ACC112 (cell line): ENCODE data around the gene GRB10.

ENCODE experiments used
- H2AFZ ChIP-seq: fragments of 200-600 bp; sonication (generic); one replicate; pipeline ENCODE4 v1.6.0; 2017; ENCODE audit warnings: antibody characterized with exemption, low read length; ENCODE audit not compliant: unreplicated experiment
- H3K27ac ChIP-seq: fragments of 200-600 bp; sonication (generic); 2 replicates; pipeline ENCODE4 v1.5.1; 2014; ENCODE audit warnings: low read depth, mild to moderate bottlenecking, antibody characterized with exemption, low read length, moderate library complexity
- H3K27me3 ChIP-seq: fragments of 200-600 bp; sonication (generic); 2 replicates; pipeline ENCODE4 v1.6.1; 2014; ENCODE audit warnings: mild to moderate bottlenecking, antibody characterized with exemption, low read length, moderate library complexity, mixed read lengths; ENCODE audit not compliant: insufficient read depth
- H3K36me3 ChIP-seq: fragments of 200-600 bp; sonication (generic); 2 replicates; pipeline ENCODE4 v1.6.1; 2016; ENCODE audit warnings: mild to moderate bottlenecking, antibody characterized with exemption, low read length, moderate library complexity, mixed read lengths; ENCODE audit not compliant: insufficient read depth
- H3K4me1 ChIP-seq: fragments of 200-600 bp; sonication (generic); one replicate; pipeline ENCODE4 v1.6.1; 2016; ENCODE audit warnings: low read length, mixed read lengths; ENCODE audit not compliant: insufficient read depth, unreplicated experiment, control insufficient read depth
- H3K4me3 ChIP-seq: fragments of 200-600 bp; sonication (generic); 2 replicates; pipeline ENCODE4 v1.5.1; 2014; ENCODE audit warnings: mild to moderate bottlenecking, low read depth, low read length
- H3K79me2 ChIP-seq: fragments of 200-600 bp; sonication (generic); one replicate; pipeline ENCODE4 v1.6.0; 2016; ENCODE audit warnings: low read length; ENCODE audit not compliant: control insufficient read depth, unreplicated experiment, insufficient read depth

The GRB10 gene

DNA sequence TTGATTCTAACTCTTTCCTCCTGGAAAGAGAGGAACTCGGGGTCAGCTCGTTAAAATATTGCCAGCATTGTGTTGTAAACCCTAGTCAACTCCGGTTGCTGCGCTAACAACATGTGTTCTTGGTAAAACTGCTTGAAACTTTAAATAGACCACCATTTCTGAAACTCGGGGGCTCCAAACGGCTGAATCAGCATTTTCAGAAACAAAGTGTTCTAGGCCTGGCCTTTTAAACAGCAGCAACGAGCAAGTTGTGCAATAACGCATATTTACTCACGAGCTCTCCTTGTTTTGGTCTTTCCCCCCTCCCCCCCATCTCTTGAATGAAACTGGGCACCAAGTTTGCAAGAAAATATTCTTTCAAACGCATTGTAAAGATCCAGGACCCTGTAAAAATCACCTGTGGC, 9.2 kb upstream of the GRB10 start:
- H3K4me1 ChIP-seq = peaks cover 12% of the 10 kb centered on the region
- peaks cover 8% of the 10 kb centered on the region; the same call in 1 of the 2 replicates for H3K36me3 ChIP-seq
- H3K79me2 ChIP-seq = peaks cover 56% of the 10 kb centered on the region
- H3K27ac ChIP-seq = peak overlapping the region; percentile 47
- peak overlapping the region; percentile 89 for H3K4me3 ChIP-seq
- H3K27me3 ChIP-seq = no peaks in the 10 kb centered on the region
- peak overlapping the region; percentile 55 for H2AFZ ChIP-seq

DNA sequence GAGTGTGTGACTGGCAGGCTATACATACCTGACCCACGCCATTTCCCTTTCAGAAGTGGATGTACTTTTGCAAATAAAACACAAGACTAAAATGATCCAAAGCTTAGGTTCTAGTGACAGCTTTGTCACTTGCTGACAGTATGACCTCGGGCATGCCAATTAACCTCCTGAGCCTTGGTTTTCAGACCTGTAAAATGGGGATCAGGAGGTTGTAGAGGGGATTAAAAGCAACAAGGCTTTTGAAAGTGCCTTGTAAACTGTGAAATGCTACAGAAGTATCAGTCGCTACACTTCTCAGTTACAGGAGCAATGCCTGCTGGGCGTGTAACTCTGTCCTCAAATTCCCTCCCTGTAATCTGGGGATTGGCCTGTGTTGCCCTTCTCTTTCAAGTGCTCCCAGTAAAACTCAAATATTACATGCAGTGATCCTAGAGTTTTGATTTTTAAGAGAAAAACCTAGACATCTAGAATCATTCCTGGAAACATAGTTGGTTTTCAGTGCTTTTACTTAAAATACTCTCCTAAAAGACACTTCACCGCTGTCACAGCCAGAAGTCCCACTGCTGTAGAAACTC, 8.8 kb upstream of the GRB10 start:
- Histone ChIP-seq H3K4me3 (peak overlapping the region; percentile 89), H3K79me2 (peaks cover 61% of the 10 kb centered on the region)

DNA sequence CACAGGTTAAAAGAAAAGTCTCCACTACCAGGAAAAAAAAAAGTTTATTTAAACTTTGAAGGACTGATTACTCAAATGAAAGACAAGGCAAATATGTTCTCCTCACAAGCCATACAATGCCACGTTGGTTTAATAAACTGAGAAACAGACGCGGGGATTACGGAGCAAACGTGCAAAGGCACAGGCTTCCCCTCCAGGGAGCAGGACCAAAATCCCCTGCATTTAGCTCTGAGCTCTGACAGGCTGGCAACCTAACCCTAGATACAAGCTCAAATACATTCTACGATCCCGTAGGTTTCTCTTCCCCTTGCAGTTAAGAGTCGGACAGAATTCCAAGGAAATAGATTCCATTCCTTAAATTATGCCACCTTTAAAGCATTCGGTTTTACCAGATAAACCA, 7.7 kb upstream of the GRB10 start:
- Histone ChIP-seq H3K79me2 (peaks cover 70% of the 10 kb centered on the region), H3K4me1 (peaks cover 12% of the 10 kb centered on the region), H2AFZ (no peak overlapping the region), H3K27ac (no peak overlapping the region), H3K27me3 (no peaks in the 10 kb centered on the region), H3K4me3 (peak overlapping the region; percentile 89), H3K36me3 (peaks cover 8% of the 10 kb centered on the region; the same call in 1 of the 2 replicates)

More for the DNA sequence above, 8.8 kb upstream of the GRB10 start:
- Histone ChIP-seq H3K36me3 (peaks cover 8% of the 10 kb centered on the region; the same call in 1 of the 2 replicates), H3K27me3 (no peaks in the 10 kb centered on the region), H3K27ac (peak overlapping the region; percentile 47; the same call in 1 of the 2 replicates), H2AFZ (no peak overlapping the region), H3K4me1 (peaks cover 12% of the 10 kb centered on the region)

DNA sequence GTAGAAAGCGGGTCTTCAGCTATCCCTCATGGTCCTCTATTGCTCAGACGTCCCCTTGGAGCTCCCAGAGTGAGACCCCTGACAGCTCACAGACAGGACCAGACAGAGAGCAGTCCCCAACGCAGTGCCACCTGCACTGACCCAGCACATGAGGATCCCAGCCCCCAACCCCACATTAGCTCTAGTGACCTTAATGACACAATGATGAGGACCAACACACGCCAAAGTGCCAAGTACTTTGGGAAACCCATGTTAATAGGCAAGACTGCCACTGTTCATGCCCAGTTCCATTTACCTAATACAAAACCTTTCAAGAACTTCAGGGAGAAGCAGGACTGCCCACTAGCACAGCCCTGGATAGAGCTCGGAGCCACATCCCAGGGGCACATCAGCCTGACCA, 5.7 kb upstream of the GRB10 start:
- Histone ChIP-seq H3K27ac (no peak overlapping the region), H3K79me2 (peaks cover 90% of the 10 kb centered on the region), H3K4me3 (no peak overlapping the region), H3K4me1 (peaks cover 12% of the 10 kb centered on the region), H3K27me3 (no peaks in the 10 kb centered on the region), H2AFZ (no peak overlapping the region), H3K36me3 (peaks cover 8% of the 10 kb centered on the region; the same call in 1 of the 2 replicates)

DNA sequence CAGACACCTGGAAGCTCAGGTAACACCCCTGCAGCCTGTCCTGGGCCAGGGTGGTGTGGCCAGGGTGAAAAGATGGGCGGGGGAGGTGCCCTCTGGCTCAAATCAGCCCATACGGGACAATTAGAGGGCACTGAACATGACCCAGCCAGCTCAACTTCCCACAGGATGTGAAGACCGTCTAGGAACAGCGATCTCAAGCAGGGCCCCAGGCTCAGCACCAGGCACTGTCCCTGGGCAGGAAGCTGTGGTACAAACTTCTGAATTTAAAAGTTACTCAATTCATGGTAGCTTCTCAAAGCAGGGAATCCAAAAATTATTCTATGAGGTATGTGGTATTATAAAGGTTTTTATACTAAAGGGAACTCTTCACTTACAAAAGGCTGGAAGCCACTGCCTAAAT, 5.1 kb upstream of the GRB10 start:
- H3K4me3 ChIP-seq = no peak overlapping the region
- no peaks in the 10 kb centered on the region for H3K27me3 ChIP-seq
- H2AFZ ChIP-seq = no peak overlapping the region
- peaks cover 8% of the 10 kb centered on the region; the same call in 1 of the 2 replicates for H3K36me3 ChIP-seq
- H3K4me1 ChIP-seq = peaks cover 12% of the 10 kb centered on the region
- peaks cover 95% of the 10 kb centered on the region for H3K79me2 ChIP-seq
- H3K27ac ChIP-seq = no peak overlapping the region

DNA sequence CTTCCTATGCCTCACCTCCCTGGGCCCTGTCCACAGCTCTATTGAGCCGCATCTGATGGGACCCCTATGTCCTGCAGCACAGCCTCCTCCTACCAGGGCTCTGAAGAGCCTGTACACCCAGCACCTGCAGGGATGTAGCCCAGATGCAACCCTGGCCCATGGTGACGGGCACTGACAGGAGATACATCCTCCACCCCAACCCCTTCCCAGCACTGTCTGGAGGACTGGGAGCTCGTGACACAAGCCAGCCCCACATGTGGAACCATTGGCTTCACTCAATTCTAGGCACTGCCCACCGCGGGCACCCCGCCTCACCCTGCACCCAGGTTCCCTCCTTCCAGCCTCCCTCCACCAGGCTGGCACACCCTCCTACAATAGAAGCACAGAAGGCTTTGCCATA, 2.6 kb upstream of the GRB10 start:
- H3K36me3 ChIP-seq = peaks cover 8% of the 10 kb centered on the region; the same call in 1 of the 2 replicates
- no peak overlapping the region for H2AFZ ChIP-seq
- no peak overlapping the region for H3K4me3 ChIP-seq
- H3K27me3 ChIP-seq = no peaks in the 10 kb centered on the region
- peaks cover 98% of the 10 kb centered on the region for H3K79me2 ChIP-seq
- H3K27ac ChIP-seq = no peak overlapping the region
- no peaks in the 10 kb centered on the region for H3K4me1 ChIP-seq

DNA sequence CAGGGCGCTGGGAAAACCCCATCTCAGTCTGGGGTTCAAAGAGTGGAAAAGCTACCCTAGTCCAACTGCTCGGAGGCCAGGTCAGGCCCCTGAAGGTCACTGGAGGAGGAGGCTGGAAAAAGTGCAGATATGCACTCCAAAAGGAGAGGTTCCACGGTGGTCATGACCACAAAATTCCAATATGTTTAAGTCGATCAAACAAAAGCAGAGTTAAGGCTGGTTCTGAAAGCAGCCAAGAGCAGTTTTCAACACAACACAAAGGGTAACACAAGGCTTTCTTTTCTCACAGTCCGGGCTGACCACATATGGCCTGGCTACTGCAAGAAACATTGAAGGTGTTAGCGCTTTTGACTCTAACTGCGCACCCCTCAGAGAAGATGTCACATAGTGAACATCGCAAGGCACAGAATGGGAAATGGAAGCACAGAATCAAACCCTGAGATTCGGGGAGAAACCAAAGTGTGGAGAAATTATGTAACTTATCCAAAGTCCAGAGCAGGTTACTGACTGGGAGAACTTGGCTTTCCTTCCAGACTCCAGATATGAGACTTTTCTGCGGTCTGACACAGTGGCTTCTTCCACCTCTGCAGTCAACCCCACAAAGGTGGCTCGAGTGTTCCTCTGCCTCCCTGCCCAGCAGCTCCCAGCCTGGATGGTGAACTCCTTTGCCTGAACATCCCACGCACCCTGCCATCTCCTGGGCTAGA, 1.3 kb upstream of the GRB10 start:
- Histone ChIP-seq H3K79me2 (peaks cover 96% of the 10 kb centered on the region), H2AFZ (no peak overlapping the region), H3K4me1 (no peaks in the 10 kb centered on the region), H3K27me3 (no peaks in the 10 kb centered on the region), H3K36me3 (peaks cover 6% of the 10 kb centered on the region; the same call in 1 of the 2 replicates), H3K4me3 (no peak overlapping the region), H3K27ac (no peak overlapping the region)

DNA sequence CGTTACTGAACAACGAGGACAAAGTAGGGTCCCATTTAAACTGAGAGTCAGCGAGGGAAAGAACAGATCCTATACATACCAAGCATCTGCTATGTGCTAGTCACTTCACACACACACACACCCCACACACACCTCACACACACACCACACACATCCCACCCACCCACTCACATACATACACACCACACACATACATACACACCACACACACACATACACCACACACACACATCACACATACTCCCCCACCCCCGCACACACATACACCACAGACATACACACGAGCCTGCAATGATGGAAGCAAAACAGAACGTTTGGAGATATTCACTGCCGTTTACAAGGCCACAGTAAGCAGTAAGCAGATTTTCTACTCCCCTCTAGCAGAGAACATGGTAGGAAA, 607 bp upstream of the GRB10 start:
- Histone ChIP-seq H3K36me3 (peaks cover 2% of the 10 kb centered on the region; the same call in 1 of the 2 replicates), H3K27ac (no peak overlapping the region), H2AFZ (no peak overlapping the region), H3K4me3 (peak overlapping the region; percentile 76), H3K27me3 (no peaks in the 10 kb centered on the region), H3K4me1 (no peaks in the 10 kb centered on the region), H3K79me2 (peaks cover 96% of the 10 kb centered on the region)

DNA sequence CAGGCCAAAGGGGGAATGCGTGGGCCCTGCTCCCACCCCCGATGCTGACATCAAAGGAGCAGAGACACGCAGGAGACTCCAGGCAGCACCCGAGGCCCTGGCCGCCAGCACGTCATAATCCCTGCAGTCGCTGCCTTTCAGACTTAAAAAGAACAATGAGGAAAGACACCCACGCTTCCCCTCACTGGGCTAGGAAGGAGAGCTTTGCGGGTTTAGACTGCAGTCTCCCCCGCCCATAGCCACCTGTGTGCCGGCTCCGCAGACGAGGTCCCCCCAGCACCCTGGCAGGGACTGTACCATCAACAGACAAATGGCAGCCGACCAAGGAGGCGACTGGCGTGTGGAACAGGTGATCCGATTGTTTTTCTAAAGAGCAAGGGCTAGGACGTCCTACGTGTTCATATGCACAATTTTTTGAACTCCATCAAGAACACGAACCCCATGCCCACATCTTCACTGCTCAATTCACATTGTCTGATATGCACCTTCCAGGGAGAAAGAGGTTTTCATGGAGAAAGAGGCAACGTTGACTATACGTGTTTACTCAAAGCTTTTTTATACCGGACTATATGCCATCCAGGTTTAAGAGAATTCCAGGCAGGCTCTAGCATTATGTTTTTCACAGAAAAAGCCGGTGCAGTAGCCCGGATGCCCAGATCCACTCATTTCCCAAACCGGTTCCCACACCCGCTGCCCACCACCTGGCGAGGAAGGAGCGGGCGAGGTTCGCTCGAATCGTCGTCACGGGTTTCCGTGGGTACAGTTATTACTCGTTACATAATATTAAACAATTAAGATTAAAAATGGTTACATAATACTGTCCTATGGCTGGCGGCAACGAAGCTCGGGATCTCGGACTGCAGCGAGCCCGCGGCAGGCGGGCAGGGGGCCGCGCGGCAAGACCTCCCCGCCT, 1.1 kb downstream of the GRB10 start:
- Histone ChIP-seq H3K4me1 (no peaks in the 10 kb centered on the region), H3K36me3 (peaks cover 6% of the 10 kb centered on the region; the same call in 1 of the 2 replicates), H3K4me3 (0 out of 2 replicates have a peak overlapping the region, but pooled peaks have one; percentile 47), H3K27me3 (no peaks in the 10 kb centered on the region), H3K79me2 (peaks cover 92% of the 10 kb centered on the region), H2AFZ (no peak overlapping the region), H3K27ac (no peak overlapping the region)

DNA sequence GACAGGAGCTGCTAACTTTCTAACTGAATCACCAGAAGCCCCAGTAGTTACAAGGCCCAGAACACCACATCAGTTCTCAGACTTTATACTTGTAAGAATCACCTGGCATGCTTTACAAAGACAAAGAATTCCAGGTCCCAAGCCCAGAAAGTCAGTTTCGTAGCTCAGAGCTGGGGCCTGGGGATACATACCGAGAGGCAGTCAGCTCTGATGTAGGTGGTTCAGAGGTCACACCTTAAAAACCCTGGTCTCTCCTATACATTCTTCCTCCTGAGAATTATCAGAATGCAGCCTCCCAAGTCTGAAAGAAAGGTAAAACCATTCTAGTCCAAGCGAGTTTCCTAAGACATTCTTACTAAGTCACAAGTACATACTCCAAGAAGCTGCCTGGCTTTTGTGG, 2.3 kb downstream of the GRB10 start:
- Histone ChIP-seq H3K4me1 (no peaks in the 10 kb centered on the region), H3K79me2 (peaks cover 92% of the 10 kb centered on the region), H3K27me3 (no peaks in the 10 kb centered on the region), H3K4me3 (no peak overlapping the region), H2AFZ (no peak overlapping the region), H3K36me3 (peaks cover 6% of the 10 kb centered on the region; the same call in 1 of the 2 replicates), H3K27ac (no peak overlapping the region)
